ENCODE data around the gene RNF214.
"Not testable (repeated sequence)": the region's sequence is repeated elsewhere in the genome, so short reads cannot be mapped to it uniquely, and the experiment has no call there.

- TF ChIP-seq CTCF (conservative IDR thresholded peaks at IDR 0.05; ENCODE audit: low read depth, low read length); EZH2phosphoT487 (IDR thresholded peaks at IDR 0.05; ENCODE audit: borderline replicate concordance, low read length): not testable (repeated sequence)
Observed at GRCh38 chr11:117207481-117207880, 25.0 kb upstream of the RNF214 start.

Measured in PC-3 (cell line).